ENCODE measurements around the gene TSR2.
A peak's percentile ranks its signal among the peaks of the same experiment; 100 is the strongest.

TSR2 gene, protein sequence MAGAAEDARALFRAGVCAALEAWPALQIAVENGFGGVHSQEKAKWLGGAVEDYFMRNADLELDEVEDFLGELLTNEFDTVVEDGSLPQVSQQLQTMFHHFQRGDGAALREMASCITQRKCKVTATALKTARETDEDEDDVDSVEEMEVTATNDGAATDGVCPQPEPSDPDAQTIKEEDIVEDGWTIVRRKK

DNA sequence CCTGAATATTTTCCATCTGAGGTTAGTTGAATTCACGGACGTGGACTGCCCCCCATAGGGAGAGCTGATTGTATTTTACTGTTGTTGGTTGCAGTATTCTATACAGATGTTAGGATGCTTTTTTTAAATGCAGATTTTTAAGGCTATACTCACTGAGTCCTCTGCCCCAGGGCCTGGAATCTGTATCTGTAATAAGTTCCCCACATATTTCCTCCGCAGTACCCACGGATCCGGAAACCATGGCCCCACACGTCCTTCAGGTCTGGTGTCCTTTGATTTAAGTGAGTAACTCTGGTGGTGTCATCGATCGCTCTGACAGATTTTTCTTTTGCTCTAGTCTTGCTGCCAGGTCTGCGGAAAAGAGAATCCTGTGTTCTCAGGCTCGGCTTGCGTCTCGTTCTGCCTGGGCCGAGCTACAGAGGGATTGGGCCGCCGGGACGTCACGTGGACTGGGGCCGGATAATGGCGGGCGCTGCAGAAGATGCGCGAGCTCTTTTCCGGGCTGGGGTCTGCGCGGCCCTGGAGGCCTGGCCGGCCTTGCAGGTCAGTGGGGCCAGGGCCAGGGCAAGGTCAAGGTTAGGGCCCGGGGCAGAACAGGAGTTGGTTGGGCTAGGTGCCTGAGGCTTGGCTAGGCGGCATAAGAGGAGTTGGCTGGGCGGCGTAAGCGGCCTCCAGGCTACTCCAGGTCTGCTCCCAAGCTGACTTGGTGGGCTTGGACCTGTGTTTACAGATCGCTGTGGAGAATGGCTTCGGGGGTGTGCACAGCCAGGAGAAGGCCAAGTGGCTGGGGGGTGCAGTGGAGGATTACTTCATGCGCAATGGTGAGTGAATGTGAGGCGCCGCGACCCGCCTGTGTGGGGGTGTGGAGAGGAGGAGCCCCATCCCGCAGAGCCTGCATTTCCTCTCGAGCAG, at the start of gene TSR2:
TSS of gene TSR2 (plus strand) at position 445 of the 912 bp plus-strand sequence. CDS start at position 463, 18 bp downstream.
- peak; percentile 46 for DNase-seq (ENCODE audit: low read depth)

DNA sequence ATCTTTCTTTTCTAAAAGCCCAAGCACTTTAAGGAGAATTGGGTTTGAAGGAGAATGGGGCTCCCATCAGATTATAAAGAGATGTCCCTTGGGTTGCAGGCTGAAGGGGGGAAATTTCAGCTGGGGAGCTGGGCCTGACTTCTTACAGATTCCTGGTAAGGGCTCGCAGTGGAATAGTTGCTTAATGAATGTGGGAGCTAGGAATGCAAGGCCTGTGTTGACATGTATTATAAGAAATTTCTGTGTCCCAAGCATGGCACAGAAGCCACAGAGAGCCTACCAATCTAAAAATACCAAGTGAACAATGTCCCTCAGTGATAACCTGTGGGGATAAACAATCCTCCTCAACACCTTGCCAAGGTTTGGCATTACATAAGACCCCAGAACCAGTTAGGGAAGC, 43.1 kb upstream of the TSR2 start:
- DNase-seq (ENCODE audit: low read depth): no peak

DNA sequence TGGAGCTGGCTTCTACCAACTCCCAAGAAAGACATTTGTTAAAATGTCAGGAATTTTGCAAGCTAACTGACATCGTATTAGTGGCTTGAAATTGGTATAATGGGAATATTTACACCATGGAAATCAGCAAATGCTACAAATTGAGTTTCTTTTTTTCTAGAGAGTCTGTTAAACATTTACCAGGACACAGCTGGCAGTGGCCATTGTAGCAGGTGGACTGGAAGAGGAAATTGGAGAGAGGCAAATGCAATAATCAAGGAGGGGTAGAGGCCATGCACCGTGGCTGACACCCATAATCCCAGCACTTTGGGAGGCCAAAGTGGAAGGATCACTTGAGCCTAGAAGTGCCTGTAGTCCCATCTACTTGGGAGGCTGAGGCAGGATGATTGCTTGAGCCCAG, 32.9 kb upstream of the TSR2 start:
- no peak for DNase-seq (ENCODE audit: low read depth)

DNA sequence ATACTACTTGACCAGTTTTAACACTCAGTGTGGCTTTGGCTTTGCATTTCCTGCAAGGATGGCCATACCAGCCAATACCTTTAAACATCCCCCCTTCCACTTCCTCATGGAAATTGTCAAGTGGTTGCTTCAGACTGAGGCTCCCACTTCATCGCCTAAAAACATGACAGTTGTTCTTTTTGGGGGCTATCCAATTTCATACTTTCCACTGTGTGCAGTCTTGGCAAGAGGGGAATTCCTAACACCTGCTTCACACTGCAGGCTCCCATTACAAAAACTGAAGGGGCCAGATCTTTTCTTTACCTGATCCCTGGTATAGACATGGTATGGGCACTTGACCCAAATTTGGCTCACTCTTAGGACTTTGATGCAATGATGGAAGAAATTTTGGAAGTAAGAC, 28.5 kb upstream of the TSR2 start:
- DNase-seq (ENCODE audit: low read depth): no peak

DNA sequence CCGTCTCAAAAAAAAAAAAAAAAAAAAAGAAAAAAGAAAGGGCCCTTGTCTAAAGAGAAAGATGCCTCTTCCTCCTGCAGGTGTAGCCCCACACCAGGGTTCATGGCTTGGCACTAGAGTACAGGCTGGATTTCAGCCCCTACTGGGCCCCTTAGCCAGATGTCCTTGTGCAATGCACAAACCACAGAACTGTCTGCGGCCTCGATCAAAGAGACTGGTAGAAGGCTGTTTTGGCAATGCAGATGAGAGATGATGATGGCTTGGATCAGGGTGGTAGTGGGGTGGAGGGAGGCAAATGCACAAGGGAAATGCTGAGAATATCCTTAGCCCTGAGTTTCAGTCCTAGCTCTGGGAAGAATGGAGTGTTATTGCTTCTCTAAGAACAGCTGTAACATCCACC, 26.5 kb upstream of the TSR2 start:
- DNase-seq (ENCODE audit: low read depth): no peak

DNA sequence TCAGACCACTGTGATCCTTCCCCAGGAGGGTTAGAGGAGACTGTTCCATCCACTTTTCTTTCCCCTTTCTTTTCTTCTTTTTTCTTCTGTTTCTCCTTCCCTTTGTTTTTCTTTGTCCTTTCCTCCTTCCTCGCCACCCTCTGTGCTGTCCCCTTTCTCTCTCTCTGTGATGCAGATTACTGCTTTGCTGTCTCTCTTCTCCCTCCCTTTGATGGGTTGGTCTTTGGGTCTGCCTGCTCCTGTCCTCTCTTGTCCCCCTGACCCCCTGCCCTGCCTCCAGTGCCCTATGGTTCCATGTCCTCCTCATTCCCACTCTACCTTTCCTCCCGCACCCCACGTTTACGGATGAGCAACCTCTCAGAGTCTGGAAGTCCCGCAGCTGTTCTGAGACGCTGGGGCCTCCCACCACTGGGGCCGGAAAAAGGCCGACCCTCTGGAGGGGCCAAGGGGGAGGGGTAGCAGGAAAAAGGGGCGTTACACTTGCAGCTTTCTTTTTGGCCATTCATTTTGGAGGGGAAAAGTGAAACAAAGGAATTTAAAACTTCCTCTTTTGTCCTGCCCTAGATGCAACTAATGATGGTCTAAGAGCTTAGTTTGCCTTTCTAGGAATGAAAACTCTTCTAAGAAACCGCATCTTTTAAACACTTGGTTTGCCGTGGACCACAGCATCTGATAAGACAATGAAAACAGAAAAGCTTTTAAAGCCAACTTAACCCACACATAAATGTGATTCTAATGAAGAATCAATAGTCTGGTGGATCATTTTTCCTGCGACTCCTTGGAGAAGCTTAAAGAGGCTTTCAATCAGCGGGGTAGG, 24.5 kb upstream of the TSR2 start:
- DNase-seq (ENCODE audit: low read depth): no peak

DNA sequence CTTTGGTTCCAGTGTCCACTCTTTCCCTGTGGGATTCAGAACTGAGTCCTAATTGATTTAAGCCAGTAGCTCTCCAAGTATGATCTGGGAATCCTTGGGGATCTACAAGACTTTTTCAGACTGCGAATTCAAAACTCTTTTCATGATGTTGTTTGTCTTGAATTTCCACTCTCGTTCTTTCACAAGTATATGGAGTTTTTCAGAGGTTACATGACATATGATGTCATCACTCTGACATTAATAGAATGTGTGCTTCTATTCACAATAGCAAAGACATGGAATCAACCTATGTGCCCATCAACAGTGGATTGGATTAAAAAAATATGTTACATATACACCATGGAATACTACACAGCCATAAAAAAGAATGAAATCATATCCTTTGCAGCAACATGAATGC, 23.2 kb upstream of the TSR2 start:
- no peak for DNase-seq (ENCODE audit: low read depth)

DNA sequence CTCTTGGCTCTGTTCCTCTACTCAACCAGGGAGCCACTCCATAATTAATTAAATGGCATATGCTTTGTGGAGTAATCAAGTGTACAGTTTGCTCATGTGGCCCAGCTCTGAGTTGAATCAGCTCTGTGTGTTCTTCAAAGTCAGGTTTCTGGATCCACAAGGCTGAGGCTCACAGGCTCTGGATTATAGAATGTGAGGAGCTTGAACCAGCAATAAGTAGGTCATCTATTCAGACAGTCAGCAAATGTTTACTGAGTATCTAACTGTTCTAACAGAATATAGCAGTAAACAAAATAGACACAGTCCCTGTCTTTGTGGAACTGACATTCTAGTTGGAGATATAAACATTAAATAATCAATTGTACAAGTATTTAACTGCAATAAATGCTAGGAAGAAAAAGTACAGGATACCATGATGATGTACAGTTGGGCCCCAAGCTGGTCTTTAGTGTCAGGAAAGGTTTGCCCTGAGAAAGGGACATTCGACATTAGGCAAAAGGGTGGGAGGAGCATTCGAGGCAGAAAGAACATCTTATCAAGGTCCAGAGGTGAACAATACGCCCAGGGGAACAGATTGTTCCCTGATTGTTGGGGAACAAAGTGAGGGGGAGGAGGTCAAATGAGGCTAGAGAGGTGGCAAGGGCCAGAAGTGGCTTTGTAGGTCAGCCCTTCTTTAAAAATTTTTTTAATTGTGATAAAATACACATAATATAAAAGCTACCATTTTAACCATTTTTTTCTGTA, 20.5 kb upstream of the TSR2 start:
- DNase-seq (ENCODE audit: low read depth): no peak

DNA sequence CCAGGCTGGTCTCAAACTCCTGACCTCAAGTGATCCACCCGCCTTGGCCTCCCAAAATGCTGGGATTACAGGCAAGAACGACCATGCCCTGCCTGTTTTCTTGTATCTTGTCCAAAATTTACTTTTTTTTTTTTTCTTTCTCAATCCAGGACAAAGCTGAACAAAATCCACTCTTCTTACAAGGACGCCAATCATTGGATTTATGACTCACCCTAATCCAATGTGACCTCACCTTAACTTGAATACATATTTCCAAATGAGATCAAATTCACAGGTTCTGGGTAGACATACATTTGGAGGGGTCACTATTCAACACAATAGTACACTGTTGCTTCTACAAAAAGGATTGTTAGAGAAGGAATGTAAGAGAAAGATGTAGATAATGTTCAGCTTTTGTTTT, 18.0 kb upstream of the TSR2 start:
- no peak for DNase-seq (ENCODE audit: low read depth)

DNA sequence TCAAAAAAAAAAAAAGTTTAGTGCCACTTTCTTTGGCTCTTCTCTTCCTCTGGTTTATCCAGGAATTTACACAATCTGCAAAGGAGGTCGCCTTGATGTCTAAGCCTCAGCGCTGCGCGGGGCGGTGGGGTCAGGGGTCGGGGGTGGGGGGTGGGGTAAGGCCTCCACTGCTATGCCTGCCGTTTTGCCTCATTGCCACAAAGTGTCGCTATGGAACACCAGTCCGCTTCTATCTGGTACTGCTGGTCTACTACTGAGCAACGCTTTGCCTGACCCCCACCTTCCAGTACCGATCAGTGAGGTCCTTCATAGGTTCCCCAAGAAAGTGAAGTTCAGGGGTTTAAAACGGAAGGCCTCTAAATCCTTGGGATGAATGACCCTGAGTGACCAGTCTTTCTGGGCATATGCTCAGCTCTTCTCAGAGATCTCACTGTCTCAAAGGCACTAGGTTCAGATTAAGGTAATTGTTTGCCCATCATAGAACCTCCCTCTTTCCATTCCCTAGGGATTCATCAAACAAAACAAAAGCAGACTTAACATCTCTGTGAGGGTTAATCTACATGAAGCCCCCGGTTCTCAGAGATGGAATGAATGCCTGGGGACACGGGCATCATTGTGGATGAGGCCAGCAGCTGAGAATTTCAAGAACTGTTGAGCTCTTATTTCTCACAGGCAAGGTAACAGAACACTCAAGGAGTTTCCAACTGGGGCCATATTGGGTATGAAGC, 16.9 kb upstream of the TSR2 start:
- no peak for DNase-seq (ENCODE audit: low read depth)

DNA sequence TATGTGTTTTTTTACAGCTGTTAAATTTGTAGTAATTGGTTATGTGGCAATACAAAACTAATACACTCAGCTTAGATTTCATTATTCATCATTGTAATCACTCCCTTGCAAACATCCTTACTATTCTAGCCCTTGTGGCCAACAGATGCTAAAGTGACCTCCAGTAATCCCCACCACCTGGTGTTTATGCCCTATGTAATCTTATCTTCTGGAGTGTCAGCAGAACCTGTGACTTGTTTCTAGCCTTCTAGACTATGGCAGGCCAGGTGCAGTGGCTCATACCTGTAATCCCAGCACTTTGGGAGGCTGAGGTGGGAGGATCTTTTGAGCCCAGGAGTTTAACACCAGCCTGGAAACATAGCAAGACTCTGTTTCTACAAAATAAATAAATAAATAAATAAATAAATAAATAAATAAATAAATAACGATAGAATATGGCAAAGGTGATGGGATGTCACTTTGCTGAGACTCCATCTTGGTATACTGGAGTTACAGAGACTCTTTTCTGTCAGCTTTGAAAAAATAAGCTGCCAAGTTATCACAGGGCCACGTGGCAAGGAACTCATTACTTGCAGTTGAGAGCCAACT, 12.3 kb upstream of the TSR2 start:
- DNase-seq (ENCODE audit: low read depth): no peak

DNA sequence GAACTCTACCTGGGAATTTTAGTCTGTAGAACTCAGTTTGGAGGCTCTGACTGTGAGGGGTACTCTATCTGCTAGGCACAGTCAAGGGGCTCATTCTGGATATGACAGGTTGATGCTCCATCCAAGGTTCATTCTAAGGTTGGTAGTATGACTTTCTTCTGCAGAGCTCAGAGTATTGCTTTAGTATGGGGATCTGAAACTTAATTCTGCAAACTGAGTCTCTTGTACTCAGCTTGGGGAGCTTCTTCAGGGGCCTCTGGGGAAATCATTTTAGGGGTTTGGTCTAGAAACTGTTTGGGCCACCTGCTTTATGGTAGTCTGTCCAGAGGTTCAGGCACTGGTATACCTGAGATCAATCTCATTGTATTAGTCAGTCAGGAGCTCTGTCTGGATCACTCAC, 9.7 kb upstream of the TSR2 start:
- no peak for DNase-seq (ENCODE audit: low read depth)

DNA sequence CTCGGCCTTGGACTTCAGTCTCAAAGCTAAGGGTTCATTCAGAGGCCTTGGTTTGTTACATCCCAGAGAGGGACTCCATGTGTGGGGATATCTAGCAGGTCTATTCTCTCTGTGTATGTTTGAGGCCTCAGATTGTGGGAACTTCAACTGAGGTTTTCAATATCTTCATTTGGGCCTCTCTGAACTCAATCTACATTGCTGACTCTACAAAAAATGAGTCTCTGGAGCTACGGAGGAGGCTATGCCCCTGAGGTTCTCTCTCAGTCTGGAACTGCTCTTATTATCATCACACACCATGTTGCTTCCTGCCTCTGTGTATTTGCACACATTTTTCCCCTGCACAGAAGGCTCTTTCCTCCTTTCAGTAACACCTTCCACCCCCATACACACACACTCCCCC, 5.1 kb upstream of the TSR2 start:
- DNase-seq (ENCODE audit: low read depth): no peak

DNA sequence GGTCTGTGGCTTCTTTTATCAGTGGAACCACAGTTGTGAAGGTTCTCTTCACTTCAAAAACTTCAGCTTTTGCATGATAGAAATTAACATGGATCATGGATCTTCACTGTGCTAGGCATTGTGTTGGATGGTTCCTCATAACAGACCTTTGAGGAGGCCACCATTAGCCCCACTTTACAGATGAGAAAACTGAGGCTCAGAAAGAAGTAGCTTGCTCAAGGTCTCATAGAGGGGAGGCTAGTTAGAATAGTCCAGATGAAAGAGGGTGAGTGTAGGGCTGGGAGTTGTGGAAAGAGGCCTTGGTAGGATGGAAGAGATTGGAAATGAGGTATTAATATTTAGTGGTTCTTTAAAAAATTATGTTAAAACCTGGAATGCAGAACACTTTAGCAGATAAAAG, 2.6 kb downstream of the TSR2 start:
- no peak for DNase-seq (ENCODE audit: low read depth)

DNA sequence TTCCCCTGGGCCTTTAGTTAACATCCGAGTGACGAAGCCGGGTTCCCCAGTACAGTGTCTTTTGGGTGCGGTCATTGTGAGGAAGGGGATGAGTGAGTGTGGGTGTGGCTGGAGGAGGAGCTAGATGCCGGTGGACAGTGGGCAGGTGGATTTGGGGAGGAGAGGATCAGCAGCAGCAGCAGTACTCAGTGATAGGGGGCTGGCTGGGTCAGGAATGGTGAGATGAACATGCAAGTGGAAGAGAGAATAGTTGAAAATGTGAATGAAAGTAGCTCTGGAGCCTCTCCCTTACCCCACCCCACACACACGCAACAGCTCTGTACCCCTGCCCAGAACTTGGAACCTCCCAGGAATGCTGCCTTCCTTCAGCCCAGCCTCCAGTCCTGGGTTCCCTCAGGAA, 4.5 kb downstream of the TSR2 start:
- DNase-seq (ENCODE audit: low read depth): no peak

DNA sequence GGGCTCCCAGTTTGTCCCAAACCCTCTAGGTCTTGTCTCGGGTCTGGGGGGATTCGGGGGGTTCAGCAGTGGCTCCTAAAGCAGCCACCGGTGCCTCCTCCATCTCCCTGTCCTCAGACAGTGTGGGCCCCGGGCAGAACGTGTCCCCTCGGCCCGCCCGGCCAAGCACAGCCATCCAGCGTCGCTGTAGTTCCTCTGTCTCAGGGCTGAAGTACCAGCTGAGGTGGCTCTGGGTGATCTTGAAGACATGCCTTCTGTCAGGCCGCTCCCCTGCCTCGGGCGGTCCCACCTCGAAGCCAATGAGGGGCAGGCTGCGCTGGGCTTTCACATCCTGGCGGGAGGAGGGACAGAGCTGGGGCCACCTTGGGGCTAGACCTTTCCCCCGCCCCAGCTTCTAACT, 5.9 kb downstream of the TSR2 start:
- no peak for DNase-seq (ENCODE audit: low read depth)

DNA sequence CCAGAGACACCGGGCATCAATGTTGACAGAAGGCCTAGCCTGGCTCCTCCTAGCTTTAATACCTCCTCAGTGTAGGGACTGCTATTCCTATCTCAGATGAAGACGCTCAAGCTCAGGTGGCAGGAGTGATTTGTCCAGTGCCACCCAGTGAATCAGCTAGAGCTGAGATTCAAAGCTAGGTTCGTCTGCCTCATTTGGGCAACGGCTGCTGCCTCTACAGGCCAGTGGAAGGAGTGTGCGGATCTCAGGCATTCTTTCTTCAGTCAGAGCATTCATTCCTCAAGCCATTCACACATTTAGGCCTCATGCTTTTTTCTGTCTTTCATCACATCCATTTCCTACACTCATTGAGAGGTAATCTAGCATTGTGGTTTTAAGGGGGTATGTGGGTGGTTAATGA, 7.3 kb downstream of the TSR2 start:
- DNase-seq (ENCODE audit: low read depth): no peak

DNA sequence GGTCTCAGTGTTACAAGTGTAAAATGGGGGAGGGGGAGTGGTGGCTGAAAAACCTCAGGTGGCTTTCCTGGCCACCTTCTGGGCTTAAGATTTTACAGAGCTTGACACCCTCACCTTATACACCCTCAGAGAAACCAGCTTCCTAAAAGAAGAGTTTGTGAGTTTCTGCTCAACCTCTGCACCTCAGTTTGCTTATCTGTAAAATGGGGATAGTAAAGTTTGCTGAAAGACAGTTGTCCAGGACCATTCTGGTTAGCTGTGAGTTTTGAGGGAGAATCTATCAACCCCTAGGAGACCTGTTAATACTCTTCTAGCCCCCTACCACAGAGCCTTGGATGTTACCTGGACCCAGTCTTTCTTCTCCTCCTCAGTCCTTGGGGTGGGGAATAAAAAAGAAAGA, 9.7 kb downstream of the TSR2 start:
- DNase-seq (ENCODE audit: low read depth): no peak

DNA sequence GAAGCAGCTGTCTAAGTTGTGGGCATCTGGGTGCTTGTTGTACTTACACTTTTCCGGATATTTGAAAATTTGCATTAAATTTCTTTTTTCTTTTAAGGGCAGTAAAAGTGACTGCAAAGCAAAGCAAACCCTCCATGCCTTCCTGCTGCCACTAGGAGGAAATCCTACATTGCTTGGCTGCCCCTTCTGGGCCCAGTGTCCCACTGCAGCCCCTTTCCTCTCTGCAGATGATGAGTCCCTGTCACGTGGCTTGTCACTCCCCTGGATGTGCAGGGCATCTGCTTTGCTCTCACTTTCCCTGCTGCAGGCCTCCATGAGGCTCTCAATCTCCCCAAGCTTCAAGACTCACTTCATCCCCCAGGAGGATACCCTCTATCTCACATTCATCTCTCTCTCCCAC, 12.7 kb downstream of the TSR2 start:
- DNase-seq (ENCODE audit: low read depth): no peak

DNA sequence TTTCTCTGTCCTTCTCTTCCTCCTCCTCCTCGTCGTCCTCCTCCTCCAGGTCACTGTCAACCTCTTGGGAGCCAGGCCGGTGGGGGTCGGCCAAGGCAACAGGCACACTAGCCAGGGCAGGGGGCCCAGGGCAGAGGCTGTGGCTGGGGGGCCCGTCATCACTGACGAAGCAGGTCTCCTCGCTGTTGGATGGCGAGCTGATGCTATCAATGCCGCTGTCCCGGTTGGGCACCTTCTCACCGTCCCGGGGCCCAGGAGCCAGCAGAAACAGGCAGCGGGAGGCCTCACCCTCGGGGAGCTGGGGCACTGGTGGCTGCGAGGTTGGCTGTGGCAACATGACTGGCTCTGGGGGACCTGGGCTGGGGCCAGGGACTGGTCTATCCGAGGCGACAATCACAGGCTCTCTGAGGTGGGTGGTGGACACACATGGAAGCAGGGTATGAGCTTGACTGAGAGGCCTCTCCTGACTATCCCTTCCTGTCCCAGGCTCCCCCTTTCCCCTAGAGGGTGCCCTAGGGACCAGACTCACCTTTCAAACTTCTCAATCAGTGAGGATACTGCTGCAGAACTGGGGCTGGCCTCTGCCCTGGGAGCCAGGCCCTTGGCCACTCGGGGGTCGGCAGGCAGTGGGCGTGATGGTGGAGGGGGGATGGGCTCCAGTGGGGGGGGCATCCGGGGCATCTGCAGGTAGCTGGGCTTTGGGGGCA, 30.0 kb downstream of the TSR2 start:
- no peak for DNase-seq (ENCODE audit: low read depth)
